ENCODE data around the gene TYMP.

- TF ChIP-seq POLR2A (IDR thresholded peaks at IDR 0.05; ENCODE audit: low read depth, low read length): no peak
- TF ChIP-seq SPI1 (IDR thresholded peaks at IDR 0.05; ENCODE audit: low read depth, low read length): no peak
Observed at GRCh38 chr22:50551160-50551752, 21.4 kb upstream of the TYMP start.
